ENCODE measurements around the gene TMEM260. TPM values are rescaled to one million over a fixed set of nuclear protein-coding genes. Genes with fewer than 3 reads are reported as not detected.

The TMEM260 gene
- total RNA-seq, 1 experiment from 2014 or later: 20.0 TPM

DNA sequence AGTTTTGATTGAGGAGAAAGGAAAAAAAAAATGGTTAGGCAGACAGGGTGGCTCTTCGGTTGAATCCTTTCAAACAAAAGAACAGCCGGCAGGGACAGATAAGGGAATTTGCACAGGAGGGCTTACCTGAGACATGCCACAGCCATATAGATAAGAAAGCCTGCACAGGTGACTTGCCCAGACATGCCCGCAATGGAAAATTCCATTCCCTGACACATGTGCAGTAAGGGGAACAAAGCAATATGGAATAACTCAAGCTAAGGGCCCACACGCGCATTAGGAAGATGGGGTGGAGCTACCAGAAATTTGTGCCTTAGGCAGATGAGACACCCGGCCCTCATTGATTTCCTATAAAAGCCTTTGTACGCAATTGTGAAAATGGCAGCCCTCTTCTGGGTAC lies 86.7 kb downstream of the TMEM260 start:
- no peaks in the 10 kb centered on the region for H3K23me2 ChIP-seq (ENCODE audit: insufficient read length, low read depth, low read length, poor library complexity, severe bottlenecking)
- H3K79me1 ChIP-seq (ENCODE audit: insufficient read depth, low read depth, low read length, poor library complexity, severe bottlenecking): no peaks in the 10 kb centered on the region
- Mint-ChIP-seq H3K4me1 (peaks cover 17 to 20% of the 10 kb centered on the region in 2 experiments), H3K36me3 (ENCODE audit: insufficient read depth in 1 of 3, low read depth in 3 of 3) (peaks cover 10 to 30% (median 22%) of the 10 kb centered on the region in 3 experiments), H3K9me3 (peaks cover 14 to 27% of the 10 kb centered on the region in 2 experiments), H3K4me3 (no peak overlapping the region), H3K27me3 (ENCODE audit: low read depth) (peaks cover 15% of the 10 kb centered on the region), H3K27ac (0 out of 7 replicates have a peak overlapping the region, but pooled peaks of 1 of the 3 experiments have one; percentile 4)
- no peaks in the 10 kb centered on the region for H4K20me1 ChIP-seq (ENCODE audit: control insufficient read depth, insufficient read depth, insufficient read length)
- H3K9ac ChIP-seq (ENCODE audit: extremely low read depth, insufficient read length, low read length): no peak overlapping the region
- H3T11ph ChIP-seq (ENCODE audit: low read length): no peak overlapping the region
- no peak overlapping the region for H2AK5ac ChIP-seq (ENCODE audit: insufficient read length, low read length)
- no peaks in the 10 kb centered on the region for H3K4me1 ChIP-seq (ENCODE audit: insufficient read depth, low read length)
- no peak overlapping the region for H2BK15ac ChIP-seq (ENCODE audit: low read depth, low read length)
- H2AFZ ChIP-seq (ENCODE audit: low read length): no peak overlapping the region
- no peak overlapping the region for H2BK5ac ChIP-seq (ENCODE audit: insufficient read length, low read length)
- H3K23ac ChIP-seq (ENCODE audit: insufficient read length, low read depth, low read length): no peak overlapping the region
- no CpG with 5 or more reads among the region's 7 CpGs for WGBS (ENCODE audit: extremely low coverage, insufficient read length, low lambda C conversion rate)
- H3K4ac ChIP-seq (ENCODE audit: low read depth, low read length): no peak overlapping the region
- no peak overlapping the region for H3K27ac ChIP-seq (ENCODE audit: insufficient read length, low read depth, low read length)
- H3K9me3 ChIP-seq (ENCODE audit: control insufficient read depth, low read depth, low read length): no peaks in the 10 kb centered on the region
- no peak overlapping the region for H3K18ac ChIP-seq (ENCODE audit: insufficient read length, low read depth, low read length)
- TF ChIP-seq, protein P1, sequence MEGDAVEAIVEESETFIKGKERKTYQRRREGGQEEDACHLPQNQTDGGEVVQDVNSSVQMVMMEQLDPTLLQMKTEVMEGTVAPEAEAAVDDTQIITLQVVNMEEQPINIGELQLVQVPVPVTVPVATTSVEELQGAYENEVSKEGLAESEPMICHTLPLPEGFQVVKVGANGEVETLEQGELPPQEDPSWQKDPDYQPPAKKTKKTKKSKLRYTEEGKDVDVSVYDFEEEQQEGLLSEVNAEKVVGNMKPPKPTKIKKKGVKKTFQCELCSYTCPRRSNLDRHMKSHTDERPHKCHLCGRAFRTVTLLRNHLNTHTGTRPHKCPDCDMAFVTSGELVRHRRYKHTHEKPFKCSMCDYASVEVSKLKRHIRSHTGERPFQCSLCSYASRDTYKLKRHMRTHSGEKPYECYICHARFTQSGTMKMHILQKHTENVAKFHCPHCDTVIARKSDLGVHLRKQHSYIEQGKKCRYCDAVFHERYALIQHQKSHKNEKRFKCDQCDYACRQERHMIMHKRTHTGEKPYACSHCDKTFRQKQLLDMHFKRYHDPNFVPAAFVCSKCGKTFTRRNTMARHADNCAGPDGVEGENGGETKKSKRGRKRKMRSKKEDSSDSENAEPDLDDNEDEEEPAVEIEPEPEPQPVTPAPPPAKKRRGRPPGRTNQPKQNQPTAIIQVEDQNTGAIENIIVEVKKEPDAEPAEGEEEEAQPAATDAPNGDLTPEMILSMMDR (conservative IDR thresholded peaks at IDR 0.05): no peak
- H3K14ac ChIP-seq (ENCODE audit: insufficient read depth, low read length): no peak overlapping the region
- no peak overlapping the region for H2BK12ac ChIP-seq (ENCODE audit: insufficient read length, low read depth, low read length)
- H3K56ac ChIP-seq (ENCODE audit: insufficient read length, low read depth, low read length): no peak overlapping the region
- no peak overlapping the region for H2BK120ac ChIP-seq (ENCODE audit: low read depth, low read length, poor library complexity, severe bottlenecking)
- H3K79me2 ChIP-seq (ENCODE audit: insufficient read depth, low read length): no peaks in the 10 kb centered on the region
- DNase-seq: no peak
- no peaks in the 10 kb centered on the region for H3K27me3 ChIP-seq (ENCODE audit: insufficient read depth, low read length)
- H4K5ac ChIP-seq (ENCODE audit: insufficient read length, low read depth, low read length): no peak overlapping the region
- no peak overlapping the region for H4K91ac ChIP-seq (ENCODE audit: insufficient read length, low read depth, low read length)
- H3K4me2 ChIP-seq (ENCODE audit: insufficient read depth, insufficient read length, low read length): no peak overlapping the region
- no peak overlapping the region for H4K8ac ChIP-seq (replicated peaks; ENCODE audit: insufficient read length, low read depth, low read length)
- H2BK20ac ChIP-seq (ENCODE audit: low read depth, low read length, poor library complexity, severe bottlenecking): no peak overlapping the region

Data from H9 (cell line).